HuH-7.5 (cell line): Measurements from ENCODE around the gene TLN1.
A peak's percentile ranks its signal among the peaks of the same experiment; 100 is the strongest.

ENCODE experiments used
- DNase-seq: peaks from one replicate; pipeline ENCODE4 v3.0.0; 2011; ENCODE audit warnings: low spot score

The TLN1 gene, protein sequence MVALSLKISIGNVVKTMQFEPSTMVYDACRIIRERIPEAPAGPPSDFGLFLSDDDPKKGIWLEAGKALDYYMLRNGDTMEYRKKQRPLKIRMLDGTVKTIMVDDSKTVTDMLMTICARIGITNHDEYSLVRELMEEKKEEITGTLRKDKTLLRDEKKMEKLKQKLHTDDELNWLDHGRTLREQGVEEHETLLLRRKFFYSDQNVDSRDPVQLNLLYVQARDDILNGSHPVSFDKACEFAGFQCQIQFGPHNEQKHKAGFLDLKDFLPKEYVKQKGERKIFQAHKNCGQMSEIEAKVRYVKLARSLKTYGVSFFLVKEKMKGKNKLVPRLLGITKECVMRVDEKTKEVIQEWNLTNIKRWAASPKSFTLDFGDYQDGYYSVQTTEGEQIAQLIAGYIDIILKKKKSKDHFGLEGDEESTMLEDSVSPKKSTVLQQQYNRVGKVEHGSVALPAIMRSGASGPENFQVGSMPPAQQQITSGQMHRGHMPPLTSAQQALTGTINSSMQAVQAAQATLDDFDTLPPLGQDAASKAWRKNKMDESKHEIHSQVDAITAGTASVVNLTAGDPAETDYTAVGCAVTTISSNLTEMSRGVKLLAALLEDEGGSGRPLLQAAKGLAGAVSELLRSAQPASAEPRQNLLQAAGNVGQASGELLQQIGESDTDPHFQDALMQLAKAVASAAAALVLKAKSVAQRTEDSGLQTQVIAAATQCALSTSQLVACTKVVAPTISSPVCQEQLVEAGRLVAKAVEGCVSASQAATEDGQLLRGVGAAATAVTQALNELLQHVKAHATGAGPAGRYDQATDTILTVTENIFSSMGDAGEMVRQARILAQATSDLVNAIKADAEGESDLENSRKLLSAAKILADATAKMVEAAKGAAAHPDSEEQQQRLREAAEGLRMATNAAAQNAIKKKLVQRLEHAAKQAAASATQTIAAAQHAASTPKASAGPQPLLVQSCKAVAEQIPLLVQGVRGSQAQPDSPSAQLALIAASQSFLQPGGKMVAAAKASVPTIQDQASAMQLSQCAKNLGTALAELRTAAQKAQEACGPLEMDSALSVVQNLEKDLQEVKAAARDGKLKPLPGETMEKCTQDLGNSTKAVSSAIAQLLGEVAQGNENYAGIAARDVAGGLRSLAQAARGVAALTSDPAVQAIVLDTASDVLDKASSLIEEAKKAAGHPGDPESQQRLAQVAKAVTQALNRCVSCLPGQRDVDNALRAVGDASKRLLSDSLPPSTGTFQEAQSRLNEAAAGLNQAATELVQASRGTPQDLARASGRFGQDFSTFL (N-terminal part only)

DNA sequence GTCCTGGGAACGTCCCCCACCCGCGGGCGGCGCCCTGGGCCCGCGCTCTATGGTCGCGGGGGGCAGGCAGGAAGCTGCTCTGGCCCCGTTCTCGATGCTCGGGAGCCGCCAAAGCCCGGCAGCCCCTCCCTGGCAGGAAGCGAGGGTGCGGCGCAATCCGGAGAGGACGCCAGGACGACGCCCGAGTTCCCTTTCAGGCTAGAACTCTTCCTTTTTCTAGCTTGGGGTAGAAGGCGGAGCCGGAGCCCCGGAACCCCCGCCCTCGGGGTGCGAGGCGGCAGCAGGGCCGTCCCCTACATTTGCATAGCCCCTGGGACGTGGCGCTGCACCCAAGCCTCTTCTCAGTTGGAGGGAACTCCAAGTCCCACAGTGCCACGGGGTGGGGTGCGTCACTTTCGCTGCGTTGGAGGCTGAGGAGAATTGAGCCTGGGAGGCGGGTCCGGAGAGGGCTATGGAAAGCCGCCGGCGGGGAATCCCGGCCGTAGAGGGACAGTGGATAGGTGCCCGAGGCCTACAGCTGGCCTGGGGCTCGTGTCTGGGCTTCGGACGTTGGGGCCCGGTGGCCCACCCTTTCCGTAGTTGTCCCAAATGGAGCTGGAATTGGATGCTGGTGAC lies at the start of gene TLN1, which contains the start of gene CREB3:
TLN1 (minus strand) TSS at position 11 of the 615 bp plus-strand sequence. CDS start 6,501 bp downstream, outside the sequence.
CREB3 (plus strand) TSS at position 482 of the 615 bp plus-strand sequence; CDS start at position 589, 107 bp downstream.
- DNase-seq: peak; percentile 95

DNA sequence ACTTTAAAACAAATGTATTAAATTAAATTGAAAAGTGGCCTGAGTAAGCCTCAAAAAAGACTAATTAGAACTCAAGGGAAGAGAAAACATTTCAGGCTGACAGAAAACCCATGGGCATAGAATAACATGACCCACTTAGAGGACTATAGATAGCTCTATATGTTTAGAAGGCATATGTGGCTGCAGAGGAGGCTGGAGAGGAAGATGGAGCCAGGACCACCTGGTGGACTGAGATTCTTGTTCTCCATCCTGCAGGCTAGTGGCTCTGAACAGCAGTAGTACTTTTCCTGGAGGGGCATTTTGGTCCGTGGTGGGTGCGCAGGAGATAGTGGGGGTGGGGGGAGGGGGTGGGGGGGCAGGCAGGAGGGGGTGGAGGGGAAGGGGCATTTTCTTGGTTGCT lies 49.1 kb upstream of the TLN1 start:
- no peak for DNase-seq

DNA sequence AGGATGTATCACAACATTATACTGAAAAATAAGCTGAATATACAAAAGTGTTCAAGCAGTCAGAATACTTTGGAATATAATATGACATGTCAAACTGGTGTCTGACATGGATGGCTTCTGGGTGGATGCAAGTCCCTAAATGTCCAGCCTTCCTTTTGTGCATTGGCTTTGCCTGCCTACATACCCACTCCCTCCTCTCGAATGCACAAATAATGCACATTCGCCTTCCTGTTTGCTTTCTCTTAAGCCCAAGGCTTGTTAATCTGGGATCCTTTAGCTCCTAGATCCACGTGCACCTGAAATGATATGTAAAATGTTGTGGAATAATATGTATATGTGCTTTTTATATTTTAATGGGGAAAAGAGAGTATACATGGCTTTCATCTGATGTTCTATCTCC lies 46.5 kb upstream of the TLN1 start:
- DNase-seq: no peak

DNA sequence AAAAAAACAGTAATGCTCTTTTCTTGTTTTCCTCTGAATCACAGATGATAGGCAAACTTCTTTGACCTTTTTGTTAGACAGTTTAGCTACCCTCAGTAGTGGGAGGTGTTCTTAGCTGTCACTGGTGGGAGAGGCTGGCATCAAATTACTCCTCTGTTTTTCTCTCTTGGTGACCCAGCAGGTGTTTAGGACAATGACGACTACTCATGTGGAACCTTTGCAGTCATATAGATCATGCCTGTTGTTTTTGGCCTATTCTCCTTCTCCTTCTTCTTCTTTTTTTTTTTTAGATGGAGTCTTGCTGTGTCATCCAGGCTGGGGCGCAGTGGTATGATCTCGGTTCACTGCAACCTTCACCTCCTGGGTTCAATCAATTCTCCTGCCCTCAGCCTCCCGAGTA lies 44.0 kb upstream of the TLN1 start:
- DNase-seq: no peak

DNA sequence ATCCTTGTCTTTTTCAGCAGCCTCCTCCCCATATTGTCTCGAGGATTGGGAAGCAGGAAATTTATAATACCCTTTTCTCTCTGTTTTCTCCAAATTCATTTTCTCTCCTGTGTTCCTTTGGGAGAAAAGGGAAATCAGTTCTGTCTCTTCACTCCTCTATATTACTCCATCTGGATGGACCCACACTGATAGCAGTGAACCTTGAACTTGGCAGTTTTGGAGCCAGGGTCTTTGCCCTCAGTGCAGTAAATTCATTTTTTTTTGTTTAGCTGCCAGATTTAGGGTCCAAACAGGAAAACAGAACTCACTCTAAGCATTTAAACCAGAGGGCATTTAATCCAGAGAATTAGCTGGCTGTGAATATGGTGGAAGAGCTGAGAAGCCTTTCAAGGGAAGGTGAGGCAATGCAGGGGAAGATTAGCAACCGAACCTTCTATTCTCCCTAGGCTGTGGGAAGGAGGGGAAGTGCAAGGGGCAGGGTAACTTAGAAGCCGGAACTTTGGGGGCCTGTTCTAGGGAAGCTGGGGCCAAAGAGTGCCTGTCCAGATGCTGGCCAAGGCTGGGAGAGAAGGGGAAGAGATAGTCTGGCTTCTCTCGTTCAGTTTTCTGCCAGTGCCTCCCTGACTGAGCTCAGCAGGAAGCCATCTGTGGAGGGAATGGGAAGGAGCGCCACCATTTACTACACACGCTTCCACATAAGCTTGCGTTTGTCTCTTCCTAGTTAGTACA lies 43.1 kb upstream of the TLN1 start:
- no peak for DNase-seq

DNA sequence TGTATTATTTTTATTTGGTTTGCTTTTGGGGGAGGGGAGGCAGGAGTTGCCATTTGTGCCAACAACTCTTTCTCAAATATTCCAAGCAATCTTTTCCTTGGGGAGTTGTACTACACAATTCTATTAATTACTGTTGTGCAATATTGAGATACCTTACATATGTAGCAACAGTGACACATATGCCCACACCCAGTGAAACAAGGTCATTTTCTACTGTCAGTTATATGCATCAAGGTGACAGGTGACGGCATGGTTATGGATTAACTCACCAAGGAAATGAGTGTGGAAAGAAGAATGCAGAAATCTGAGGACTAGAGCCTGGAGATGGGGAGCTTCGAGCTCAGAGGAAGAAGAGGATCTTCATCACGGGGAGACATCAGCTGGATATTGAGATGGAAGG lies 39.9 kb upstream of the TLN1 start:
- no peak for DNase-seq

DNA sequence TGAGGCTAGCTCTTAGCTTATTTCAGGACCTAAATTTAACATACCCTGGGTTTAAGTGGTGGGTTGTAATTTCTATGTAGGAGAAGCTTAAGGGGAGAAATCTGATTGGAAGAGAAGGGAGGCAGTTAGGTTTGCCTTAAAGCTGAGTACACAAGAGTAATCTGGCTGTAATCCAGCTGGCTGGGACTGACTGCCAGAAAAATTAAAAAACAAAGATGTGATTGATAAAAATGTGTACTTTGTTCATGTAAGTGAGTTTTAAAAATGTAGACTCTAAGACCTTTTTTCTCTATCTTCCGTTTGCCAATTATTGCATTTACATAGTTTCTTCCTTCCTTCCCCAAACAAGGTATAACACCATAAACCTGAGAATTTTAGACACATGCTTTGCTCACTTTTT lies 39.5 kb upstream of the TLN1 start:
- no peak for DNase-seq

DNA sequence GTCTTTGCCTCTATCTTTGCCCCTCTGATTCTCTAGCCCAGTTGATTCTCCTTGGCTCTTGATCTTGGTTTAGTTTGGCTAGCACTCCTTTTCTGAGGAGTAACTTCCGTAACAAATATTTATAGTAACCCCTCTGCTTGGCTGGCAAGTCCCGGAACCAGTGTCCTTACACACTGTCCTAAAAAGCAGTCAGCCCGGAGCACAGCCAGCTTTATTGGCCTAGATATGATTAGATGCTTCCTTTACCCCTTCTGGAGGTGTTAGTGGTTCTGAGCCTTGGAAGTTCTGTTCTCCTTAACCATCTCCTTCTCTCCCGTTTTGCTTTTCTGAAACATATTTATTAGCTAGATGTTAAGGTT lies 39.1 kb upstream of the TLN1 start:
- DNase-seq: no peak

DNA sequence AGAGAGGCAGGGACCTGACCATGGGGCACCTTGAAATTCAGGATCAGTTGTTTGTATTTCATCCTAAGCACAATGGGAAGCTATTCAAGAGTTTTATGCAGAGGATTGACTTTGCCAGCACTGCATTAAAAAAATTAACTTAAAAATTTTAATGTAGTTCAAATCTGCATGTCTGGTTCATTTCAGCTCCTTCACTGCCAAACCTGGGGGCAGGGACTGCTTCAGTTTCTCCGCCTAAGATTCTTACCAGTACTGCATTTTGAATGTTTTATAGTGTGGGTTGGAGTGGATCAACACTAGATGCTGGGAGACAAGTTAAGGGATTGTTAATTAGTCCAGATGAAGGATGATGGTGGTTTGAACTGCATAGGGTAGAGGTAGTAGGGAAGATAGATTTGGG lies 37.8 kb upstream of the TLN1 start:
- no peak for DNase-seq

DNA sequence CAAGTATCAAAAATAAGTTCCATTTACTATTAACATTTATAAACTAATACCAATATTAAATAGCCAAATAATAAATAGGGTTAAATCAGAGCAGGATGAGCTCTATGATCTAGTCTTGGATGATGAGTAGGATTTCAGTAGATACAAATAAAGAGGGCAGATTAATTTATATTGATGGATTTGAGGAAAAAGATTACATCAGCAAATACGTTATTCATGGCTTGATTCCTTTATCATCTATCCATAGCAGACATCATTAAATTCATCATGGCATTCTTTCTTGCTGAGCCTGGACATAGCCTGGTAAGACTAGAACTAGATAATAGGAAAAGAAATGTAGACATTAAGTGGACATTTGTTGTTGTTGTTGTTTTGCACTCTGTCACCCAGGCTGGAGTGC lies 35.5 kb upstream of the TLN1 start:
- DNase-seq: no peak

DNA sequence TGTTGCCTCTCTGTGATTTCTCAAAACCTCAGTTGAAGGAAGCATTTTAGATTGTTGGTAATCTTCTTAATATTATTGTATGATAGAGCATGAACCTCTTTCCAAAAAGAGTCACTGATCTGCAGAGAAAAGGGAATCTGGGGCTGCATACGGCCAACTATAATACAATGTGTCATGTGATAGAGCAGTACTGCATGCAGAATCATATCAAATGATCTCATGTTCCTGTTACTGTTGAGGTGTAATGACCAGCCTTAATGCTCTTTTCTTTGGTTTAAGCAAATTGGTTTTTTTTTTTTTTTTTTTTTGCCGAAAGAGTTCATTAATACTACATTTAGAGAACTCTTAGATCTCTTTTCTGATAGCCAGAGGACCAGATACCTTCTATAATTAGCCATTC lies 35.0 kb upstream of the TLN1 start:
- no peak for DNase-seq

DNA sequence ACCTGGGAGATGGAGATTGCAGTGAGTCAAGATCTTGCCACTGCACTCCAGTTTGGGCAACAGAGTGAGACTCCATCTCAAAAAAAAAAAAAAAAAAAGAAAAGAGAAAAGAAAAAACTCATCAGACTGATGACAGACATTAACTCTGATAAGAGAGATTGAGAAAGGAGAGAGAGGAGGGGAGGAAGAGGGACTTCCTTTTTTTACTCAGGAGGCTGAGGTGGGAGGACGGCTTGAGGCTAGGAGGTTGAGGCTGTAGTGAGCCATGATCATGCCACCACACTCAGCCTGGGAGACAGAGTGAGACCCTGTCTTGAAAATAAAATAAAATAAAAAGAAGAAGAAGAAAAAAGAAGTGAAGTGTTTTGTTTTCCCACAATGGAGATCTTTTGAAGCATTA lies 31.8 kb upstream of the TLN1 start:
- DNase-seq: no peak

DNA sequence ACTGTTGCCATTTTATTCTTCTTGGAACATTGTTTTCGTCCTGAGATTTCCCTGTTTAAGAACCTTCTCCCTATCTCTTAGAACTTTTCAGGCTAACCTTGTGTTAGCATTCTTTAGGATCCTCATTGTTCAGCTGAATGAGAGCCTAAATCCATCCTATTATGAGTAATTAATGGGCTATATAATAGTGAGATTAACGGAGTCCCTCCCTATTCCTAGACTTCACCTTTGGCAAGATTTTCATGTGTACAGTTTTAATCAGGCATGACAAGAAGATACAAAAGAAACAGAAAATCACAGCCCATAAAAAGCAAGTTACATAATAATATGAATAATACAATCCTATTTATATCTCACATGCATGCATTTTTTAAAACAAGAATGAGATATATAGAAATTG lies 31.2 kb upstream of the TLN1 start:
- DNase-seq: no peak

DNA sequence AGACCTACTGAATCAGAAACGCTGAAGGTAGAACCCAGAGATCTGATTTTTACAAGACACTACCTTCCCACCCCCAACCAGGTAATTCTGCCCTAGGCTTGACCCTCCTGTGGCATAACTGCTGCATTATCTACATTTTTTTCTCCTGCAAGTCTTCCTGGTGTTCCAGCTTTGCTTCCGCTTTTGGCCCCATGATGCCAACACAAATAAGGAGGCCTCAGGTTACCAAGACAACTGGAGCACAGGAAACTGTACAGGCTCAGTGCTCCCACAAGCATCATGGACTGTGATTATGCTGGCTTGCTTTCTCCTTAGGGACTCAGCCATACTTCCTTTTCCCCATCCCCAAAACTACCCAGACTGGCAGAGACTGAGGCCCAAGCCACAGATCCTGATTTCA lies 28.7 kb upstream of the TLN1 start:
- DNase-seq: no peak

DNA sequence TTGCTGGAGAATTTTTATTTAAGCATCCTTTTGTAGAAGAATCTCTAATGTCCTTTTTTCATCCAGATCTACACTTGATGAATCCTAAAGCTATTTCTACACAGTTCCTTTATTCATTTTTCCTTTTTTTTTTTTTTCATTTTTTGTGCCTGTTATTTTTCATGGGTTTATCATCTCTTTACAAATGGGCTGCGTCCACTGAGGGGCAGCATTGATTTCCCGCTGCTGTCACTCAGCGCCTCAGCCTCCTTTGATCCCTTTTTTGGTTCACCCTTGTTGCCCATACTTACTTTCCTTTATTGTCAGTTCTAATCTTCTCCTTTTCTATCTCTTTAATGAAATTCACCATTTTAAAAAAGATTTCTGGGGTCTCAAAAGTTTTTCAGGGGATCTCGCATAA lies 27.8 kb upstream of the TLN1 start:
- no peak for DNase-seq

DNA sequence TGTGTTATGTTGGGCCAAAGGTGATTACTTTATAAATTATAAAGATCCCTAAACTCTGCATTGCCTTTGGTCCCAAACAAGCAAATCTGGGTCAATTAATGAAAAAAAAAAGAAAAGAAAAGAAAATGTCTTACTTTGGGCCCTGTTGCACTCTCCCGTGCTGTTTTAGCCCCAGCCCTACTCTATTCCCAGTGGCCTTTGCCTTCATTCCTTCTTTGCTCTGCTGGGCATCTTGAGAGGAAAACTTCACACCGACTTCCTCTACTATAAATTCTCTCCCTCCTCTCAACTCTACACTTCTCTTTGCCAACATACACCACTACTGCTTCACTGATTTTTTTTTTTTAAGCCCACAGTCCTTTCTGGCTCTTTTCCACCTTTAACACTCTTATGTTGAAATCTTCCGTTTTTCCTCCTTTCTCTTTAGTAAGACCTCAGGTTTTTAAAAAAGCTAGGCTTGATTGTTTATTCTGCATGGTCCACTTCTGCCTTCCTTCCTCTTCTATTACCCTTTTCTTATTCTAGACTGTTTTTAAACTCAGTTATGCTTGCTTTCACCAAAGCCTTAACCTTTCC lies 26.6 kb upstream of the TLN1 start:
- DNase-seq: no peak

DNA sequence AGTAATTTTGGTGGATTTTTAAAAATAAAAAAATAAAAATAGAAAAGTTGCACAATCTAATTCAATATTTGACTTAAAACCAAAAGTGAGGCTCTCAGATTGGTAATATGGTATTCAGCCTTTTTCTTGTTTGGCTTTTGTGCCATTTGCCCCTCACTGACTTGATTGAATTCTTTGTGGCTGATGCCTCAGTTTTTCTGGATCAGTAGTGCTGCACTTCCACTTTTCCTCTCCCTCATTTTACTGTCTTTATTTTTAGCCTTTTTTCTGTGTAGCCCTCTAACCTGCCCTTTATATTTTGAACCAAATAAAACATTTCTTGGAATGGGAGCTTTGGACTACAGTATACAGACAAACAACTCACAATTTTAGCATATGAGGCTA lies 25.9 kb upstream of the TLN1 start:
- no peak for DNase-seq

DNA sequence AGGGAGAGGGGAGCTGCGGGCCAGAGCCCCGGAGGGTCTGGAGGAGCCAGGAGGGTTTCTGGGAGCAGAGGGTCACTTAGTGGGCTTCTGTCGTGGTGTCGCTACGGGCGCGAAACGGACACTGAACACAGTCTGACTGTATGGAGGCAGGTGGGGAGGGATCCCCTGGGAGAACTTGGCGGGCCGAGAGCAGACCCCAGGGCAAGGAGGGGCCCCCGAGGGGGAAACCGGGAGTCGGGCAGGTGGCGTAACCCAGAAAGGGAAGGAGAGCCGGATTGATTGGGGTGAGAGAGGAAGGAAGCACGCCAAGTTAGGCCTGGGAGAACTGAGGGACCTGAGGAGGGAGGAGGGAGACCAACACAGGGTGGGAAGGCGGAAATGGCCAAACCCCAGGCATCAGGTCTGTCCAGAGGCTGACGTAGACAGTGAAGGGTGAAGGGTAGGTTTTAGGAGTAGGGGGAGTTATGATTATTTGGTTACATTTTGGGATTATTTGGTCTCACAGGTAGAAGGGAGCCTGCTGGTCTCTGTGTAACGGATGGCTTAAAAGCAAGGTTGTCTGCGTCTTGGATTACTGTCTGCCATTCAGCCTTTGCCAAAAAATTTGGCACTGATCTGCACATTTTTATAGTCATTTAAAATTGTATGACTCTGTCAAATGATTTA lies 25.4 kb upstream of the TLN1 start:
- DNase-seq: peak; percentile 31

DNA sequence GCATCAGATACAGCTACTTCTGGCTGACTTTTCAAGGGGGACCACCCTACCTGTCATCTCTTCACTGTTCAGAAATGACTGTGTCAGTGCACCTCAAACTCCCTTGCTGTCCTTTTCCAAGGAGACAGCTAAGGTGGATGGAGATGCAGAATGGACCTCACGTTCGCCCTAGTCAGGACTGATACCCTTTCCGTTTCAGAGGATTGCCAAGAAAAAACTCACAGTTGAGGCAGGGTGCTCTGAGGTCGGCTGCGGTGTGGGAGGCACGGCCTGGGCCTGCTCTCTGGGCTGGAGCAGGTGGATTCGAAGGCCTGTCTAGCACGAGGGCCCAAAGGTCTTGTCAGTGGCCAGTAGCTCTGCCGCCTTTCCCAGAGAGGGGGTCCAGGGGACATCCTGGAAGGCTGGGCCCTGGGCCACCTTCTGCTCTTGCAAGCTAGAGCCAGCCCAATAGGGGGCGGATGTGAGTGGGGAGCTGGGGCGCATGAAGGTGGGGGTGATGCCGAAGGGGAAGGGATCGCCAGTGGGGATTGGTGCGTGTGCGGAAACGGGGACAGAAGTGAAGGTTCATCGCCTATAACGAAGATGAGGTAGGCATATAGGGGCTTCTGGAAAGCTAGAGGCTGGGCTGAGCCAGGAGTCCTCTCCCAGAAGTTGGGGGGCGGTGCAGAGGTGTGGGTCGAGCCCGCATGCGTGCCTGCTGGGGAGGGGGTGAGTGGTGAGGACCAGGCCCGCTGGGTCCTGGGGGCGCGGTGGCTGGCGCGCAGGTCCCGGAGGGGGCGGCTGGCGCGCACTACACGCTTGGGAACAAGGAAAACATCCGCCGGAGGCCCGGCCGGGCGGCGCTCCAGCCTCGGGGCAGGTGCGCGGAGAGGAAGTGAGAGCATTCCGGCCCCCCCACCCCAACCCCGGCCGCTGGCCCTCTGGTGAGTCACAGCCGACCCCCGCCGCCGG lies 24.6 kb upstream of the TLN1 start:
- peak; percentile 51 for DNase-seq
